LNCAP (cell line): ENCODE measurements around the gene GAREM2.

Experiments used
- TF ChIP-seq, protein P1 (sequence below): fragments of 450-650 bp; IDR thresholded peaks from 2 replicates; pipeline ENCODE4 v1.5.1; 2017; ENCODE audit warnings: mild to moderate bottlenecking

The GAREM2 gene

DNA sequence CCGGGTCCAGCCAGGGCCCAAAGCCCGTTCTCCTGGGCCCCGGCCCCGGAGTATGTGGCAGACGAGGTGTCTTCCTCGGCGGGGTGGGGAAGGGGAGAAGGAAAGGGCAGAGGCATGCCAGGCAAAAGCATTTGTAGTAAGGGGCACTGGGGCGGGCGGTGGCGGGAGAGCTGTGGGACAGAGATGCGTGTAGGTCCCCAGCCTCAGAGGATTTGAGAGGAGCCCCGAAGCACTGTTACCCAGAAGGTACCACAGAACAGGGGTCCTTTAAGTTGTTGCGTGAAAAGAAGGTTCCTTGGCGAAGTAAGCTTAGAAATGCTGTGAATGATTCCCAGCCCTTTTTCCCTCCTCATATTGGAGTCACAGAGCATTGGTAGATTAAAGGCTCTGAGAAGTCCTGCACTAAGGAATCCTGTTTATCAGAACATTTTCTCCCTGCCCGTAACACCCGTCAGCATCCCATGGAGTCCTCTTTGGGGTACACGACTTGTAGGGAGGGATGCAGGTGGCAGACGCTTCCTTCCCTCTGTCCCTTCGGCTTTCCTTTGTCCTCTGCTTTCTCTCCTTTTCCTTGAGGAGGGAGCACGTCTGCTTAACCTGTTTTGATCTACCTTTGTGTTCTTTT, 12.5 kb downstream of the GAREM2 start:
- TF ChIP-seq, protein P1, sequence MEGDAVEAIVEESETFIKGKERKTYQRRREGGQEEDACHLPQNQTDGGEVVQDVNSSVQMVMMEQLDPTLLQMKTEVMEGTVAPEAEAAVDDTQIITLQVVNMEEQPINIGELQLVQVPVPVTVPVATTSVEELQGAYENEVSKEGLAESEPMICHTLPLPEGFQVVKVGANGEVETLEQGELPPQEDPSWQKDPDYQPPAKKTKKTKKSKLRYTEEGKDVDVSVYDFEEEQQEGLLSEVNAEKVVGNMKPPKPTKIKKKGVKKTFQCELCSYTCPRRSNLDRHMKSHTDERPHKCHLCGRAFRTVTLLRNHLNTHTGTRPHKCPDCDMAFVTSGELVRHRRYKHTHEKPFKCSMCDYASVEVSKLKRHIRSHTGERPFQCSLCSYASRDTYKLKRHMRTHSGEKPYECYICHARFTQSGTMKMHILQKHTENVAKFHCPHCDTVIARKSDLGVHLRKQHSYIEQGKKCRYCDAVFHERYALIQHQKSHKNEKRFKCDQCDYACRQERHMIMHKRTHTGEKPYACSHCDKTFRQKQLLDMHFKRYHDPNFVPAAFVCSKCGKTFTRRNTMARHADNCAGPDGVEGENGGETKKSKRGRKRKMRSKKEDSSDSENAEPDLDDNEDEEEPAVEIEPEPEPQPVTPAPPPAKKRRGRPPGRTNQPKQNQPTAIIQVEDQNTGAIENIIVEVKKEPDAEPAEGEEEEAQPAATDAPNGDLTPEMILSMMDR: no peak

DNA sequence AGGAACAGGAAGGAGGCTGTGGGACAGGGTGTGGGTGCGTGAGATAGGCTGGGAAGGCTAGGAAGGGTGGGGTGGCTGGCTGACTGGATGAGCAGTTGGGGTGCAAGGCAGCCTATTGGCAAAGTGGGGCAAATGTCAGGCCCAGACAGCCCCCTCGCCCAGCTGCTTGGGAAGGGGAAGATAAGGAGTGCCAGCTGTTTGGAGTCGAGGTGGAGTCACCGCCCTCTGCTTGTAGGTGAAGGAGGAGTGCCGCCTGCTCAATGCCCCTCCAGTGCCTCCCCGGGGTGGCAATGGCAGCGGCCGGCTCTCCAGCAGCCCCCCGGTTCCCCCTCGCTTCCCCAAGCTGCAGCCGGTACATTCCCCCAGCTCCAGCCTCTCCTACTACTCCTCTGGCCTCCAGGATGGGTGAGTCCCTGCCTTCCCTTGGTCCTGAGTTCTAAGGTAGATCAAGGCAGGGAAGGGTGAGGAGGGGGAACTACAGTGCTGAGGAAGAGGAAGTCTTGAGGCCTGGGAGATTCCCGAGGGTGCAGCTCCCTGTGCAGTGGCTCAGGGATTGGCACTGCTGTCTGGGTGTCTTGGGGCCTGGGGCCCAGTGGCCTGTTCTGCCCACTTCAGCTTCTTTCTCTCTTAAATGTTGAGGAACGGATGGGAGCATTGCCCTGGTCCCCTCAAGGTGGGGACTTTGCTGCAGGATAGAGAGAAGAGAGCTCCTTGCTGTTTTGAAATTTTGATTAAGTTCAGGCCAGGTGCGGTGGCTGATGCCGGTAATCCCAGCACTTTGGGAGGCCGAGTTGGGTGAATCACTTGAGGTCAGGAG, 13.3 kb downstream of the GAREM2 start:
- TF ChIP-seq, protein P1: no peak

GRCh38 chr2:26187114-26187513, 14.2 kb downstream of the GAREM2 start:
- TF ChIP-seq, protein P1: no peak

GRCh38 chr2:26187537-26188104, 14.7 kb downstream of the GAREM2 start:
- TF ChIP-seq, protein P1: no peak

GRCh38 chr2:26189123-26189522, 16.2 kb downstream of the GAREM2 start:
- TF ChIP-seq, protein P1: no peak

DNA sequence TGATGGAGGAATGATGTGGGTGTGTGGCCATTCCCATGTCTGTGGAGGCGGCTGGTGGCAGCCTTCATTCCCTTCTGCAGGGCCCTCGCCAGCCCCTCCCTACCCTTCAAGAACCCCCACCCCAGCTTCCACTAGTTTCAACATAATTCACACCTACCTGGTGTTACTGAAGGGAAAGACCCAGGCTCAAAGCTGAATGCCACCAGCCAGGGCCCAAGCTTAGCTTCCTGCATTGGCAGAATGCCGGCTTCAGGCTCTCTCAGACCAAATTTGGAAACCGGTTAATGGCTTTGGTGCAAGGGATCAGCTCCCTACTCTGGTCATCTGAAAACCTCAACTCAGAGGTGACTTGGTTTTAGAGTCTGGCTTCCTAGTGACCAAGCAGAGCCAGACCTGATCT, 16.9 kb downstream of the GAREM2 start:
- TF ChIP-seq, protein P1: no peak

- TF ChIP-seq, protein P1: no peak
Measured at GRCh38 chr2:26190369-26190768, 17.5 kb downstream of the GAREM2 start.
